ENCODE measurements around the gene NTHL1.
"Not testable (repeated sequence)": the region's sequence is repeated elsewhere in the genome, so short reads cannot be mapped to it uniquely, and the experiment has no call there.

Gene NTHL1

GRCh38 chr16:2029350-2029749 lies 18.3 kb downstream of the NTHL1 start:
- DNase-seq (ENCODE audit: low read depth, low spot score), result no peak

GRCh38 chr16:2028620-2029220 lies 18.9 kb downstream of the NTHL1 start:
- no peak for DNase-seq (ENCODE audit: low read depth, low spot score)

GRCh38 chr16:2028146-2028545 lies 19.5 kb downstream of the NTHL1 start:
- DNase-seq (ENCODE audit: low read depth, low spot score), result no peak

GRCh38 chr16:2027024-2028010 lies 20.3 kb downstream of the NTHL1 start:
- no peak for DNase-seq (ENCODE audit: low read depth, low spot score)

- no peak for DNase-seq (ENCODE audit: low read depth, low spot score)
Observed at GRCh38 chr16:2026461-2027023, 21.1 kb downstream of the NTHL1 start, which contains the start of gene NHERF2. Gene NHERF2, plus strand, starts transcription at chr16:2026902. Its CDS starts 104 bp downstream, at chr16:2027006.

- DNase-seq (ENCODE audit: low read depth, low spot score), result no peak
Observed at GRCh38 chr16:2025878-2026460, 21.7 kb downstream of the NTHL1 start.

- no peak for DNase-seq (ENCODE audit: low read depth, low spot score)
Observed at GRCh38 chr16:2025251-2025650, 22.4 kb downstream of the NTHL1 start.

- DNase-seq (ENCODE audit: low read depth, low spot score), result no peak
Observed at GRCh38 chr16:2024032-2024420, 23.6 kb downstream of the NTHL1 start.

GRCh38 chr16:2023092-2024031 lies 24.3 kb downstream of the NTHL1 start:
- peak; percentile 92 for DNase-seq (ENCODE audit: low read depth, low spot score)

- DNase-seq (ENCODE audit: low read depth, low spot score), result no peak
Observed at GRCh38 chr16:2022723-2023091, 24.9 kb downstream of the NTHL1 start.

GRCh38 chr16:2019921-2020831 lies 27.5 kb downstream of the NTHL1 start:
- no peak for DNase-seq (ENCODE audit: low read depth, low spot score)

- peak; percentile 29 for DNase-seq (ENCODE audit: low read depth, low spot score)
Observed at GRCh38 chr16:2019518-2019920, 28.1 kb downstream of the NTHL1 start, which contains the start of gene NPW. Gene NPW, plus strand, starts transcription at chr16:2019785.

- no peak for DNase-seq (ENCODE audit: low read depth, low spot score)
Observed at GRCh38 chr16:2016407-2016922, 31.2 kb downstream of the NTHL1 start.

- no peak for DNase-seq (ENCODE audit: low read depth, low spot score)
Observed at GRCh38 chr16:2015947-2016208, 31.8 kb downstream of the NTHL1 start.

- DNase-seq (ENCODE audit: low read depth, low spot score), result no peak
Observed at GRCh38 chr16:2015117-2015946, 32.3 kb downstream of the NTHL1 start.

- no peak for DNase-seq (ENCODE audit: low read depth, low spot score)
Observed at GRCh38 chr16:2013527-2013926, 34.1 kb downstream of the NTHL1 start.

GRCh38 chr16:2011726-2012125 lies 35.9 kb downstream of the NTHL1 start:
- not testable (repeated sequence) for DNase-seq (ENCODE audit: low read depth, low spot score)

GRCh38 chr16:2009791-2010510 lies 37.7 kb downstream of the NTHL1 start, which contains the start of gene ZNF598:
Gene ZNF598, minus strand, starts transcription at chr16:2009821.
- DNase-seq (ENCODE audit: low read depth, low spot score), result peak; percentile 59
